Spleen (tissue), 11 donors: ENCODE results near the gene CACNA1C. TPM values are rescaled to one million over a fixed set of nuclear protein-coding genes. Genes with fewer than 3 reads are reported as not detected.

Experiments
- DNase-seq: peaks from one replicate; pipeline ENCODE4 v3.0.0-alpha.2; 2020
- H3K27ac ChIP-seq, 8 donors: fragments of 200-600 bp; sonication (generic) in 7 of 8; 1 replicate in 4 of 8; 2 replicates in 4 of 8; pipeline versions ENCODE4 v1.5.0 to v1.8.0; 2016 to 2021; ENCODE audit warnings: inconsistent platforms in 4 of 8, mild to moderate bottlenecking in 4 of 8, moderate library complexity in 1 of 8
- H3K27me3 ChIP-seq, 7 donors: fragments of 200-600 bp; sonication (generic) in 6 of 7; replicated peaks in 1 of 7; 1 replicate in 4 of 7; 2 replicates in 3 of 7; pipeline versions ENCODE4 v1.5.0 to v1.8.0; 2016 to 2021; ENCODE audit warnings: inconsistent platforms in 3 of 7, mild to moderate bottlenecking in 1 of 7
- H3K36me3 ChIP-seq, 6 donors: fragments of 200-600 bp; sonication (generic) in 5 of 6; 1 replicate in 4 of 6; 2 replicates in 2 of 6; pipeline versions ENCODE4 v1.5.0 to v1.8.0; 2016 to 2021; ENCODE audit warnings: inconsistent platforms in 2 of 6
- H3K4me1 ChIP-seq, 6 donors: fragments of 200-600 bp; sonication (generic) in 5 of 6; 1 replicate in 3 of 6; 2 replicates in 3 of 6; pipeline versions ENCODE4 v1.5.0 to v1.8.0; 2016 to 2021; ENCODE audit warnings: inconsistent platforms in 3 of 6
- H3K4me3 ChIP-seq, 8 donors: fragments of 200-600 bp; sonication (generic) in 7 of 8; 1 replicate in 4 of 8; 2 replicates in 4 of 8; pipeline versions ENCODE4 v1.5.0 to v1.8.0; 2016 to 2021; ENCODE audit warnings: inconsistent platforms in 4 of 8, mild to moderate bottlenecking in 4 of 8, moderate library complexity in 2 of 8
- H3K9me3 ChIP-seq, 8 donors: fragments of 200-600 bp; sonication (generic) in 7 of 8; 1 replicate in 4 of 8; 2 replicates in 4 of 8; pipeline versions ENCODE4 v1.5.0 to v1.8.0; 2016 to 2021; ENCODE audit warnings: inconsistent platforms in 4 of 8
- CTCF ChIP-seq, 11 experiments: fragments of 200-600 bp in 7 of 11; fragments of 450-650 bp in 4 of 11; sonication (generic) in 4 of 11; IDR thresholded peaks in 8 of 11; conservative IDR thresholded peaks in 3 of 11; 1 replicate in 7 of 11; 2 replicates in 4 of 11; pipeline versions ENCODE4 v1.4.0 to v1.8.0; 2016 to 2021; ENCODE audit warnings: antibody characterized with exemption in 11 of 11, inconsistent platforms in 4 of 11, mild to moderate bottlenecking in 1 of 11
- POLR2A ChIP-seq, 3 donors: fragments of 450-650 bp; IDR thresholded peaks; one replicate each; pipeline ENCODE4 v1.5.1; 2017; ENCODE audit warnings: antibody characterized with exemption in 3 of 3, mild to moderate bottlenecking in 1 of 3
- POLR2AphosphoS5 ChIP-seq, 3 donors: sonication (generic); formaldehyde crosslinking; IDR thresholded peaks; one replicate each; pipeline ENCODE4 v1.5.1; 2017; ENCODE audit warnings: antibody characterized with exemption in 3 of 3
- WGBS, 5 donors: extraction: QIAGEN DNeasy Blood & Tissue Kit in 3 of 5; methylation state at CpG; one replicate each; pipeline versions ENCODE4 v1.1.5 to v1.1.7; 2013 to 2018; 5-methylcytosine and 5-hydroxymethylcytosine counted together
- intact Hi-C: fragments of 100-400 bp; cut with DNase I; formaldehyde crosslinking; loops from one replicate; pipeline ENCODE4 v1.15.0; 2023; ENCODE audit warnings: low total_unique reads
- polyA plus RNA-seq, 3 donors: library from polyadenylated mRNA; stranded (reverse); fragments of 200-250 nt; gene quantifications; one replicate each; pipeline ENCODE4 v1.2.1, GENCODE V29; 2013
- total RNA-seq, 7 donors: library from RNA; depleted of rRNA in 3 of 7; stranded (reverse); fragments of >200 nt in 3 of 7; fragmentation: NEBNext Ultra II Directional in 4 of 7; extraction: Animal tissue kit (Norgen Biotek cat#: 25700) in 4 of 7; gene quantifications; one replicate each; pipeline versions ENCODE4 v1.1.0 to v1.2.1, GENCODE V29; 2016 to 2021
- donor health status: healthy with polysubstance abuse.
- donor health status: DM: no; HTN: no; CAD: no; lungs with moderate emphysema.
- donor health status: DM: no; HTN: no; CAD: no.
- donor health status: Bipolar disorder and iron deficiency.
- donor health status: healthy.
- donor health status: DM: no; HTN: no; CAD: no.
- donor health status: DM: yes; HTN: yes; CAD: no.

The CACNA1C gene
- total and polyA plus RNA-seq, 10 donors = 0.67 to 27.6 (median 18.4) TPM

- H3K27ac ChIP-seq = no peak overlapping the region
- 78 to 92% (median 86%) methylated on average over 5 of the region's 5 CpGs for WGBS, 5 donors
- peaks cover 0 to 9% (median 0%) of the 10 kb centered on the region in 6 donors for H3K4me1 ChIP-seq
- DNase-seq = no peak
- H3K36me3 ChIP-seq = no peaks in the 10 kb centered on the region
- peaks cover 0 to under 1% (median 0%) of the 10 kb centered on the region in 8 donors for H3K9me3 ChIP-seq
- peaks cover 0 to 4% (median 0%) of the 10 kb centered on the region in 7 donors for H3K27me3 ChIP-seq
- intact Hi-C loops = no loop called here
- no peak overlapping the region for H3K4me3 ChIP-seq
- TF ChIP-seq POLR2A (IDR thresholded peaks at IDR 0.05) (no peak), POLR2AphosphoS5 (IDR thresholded peaks at IDR 0.05) (no peak), CTCF (IDR thresholded peaks at IDR 0.05 in 8 of 11, conservative IDR thresholded peaks at IDR 0.05 in 3 of 11) (no peak)
These were observed 145.8 kb downstream of the CACNA1C start for GRCh38 chr12:2198542-2198941.

- Histone ChIP-seq H3K9me3 (peaks cover 0 to 4% (median 0%) of the 10 kb centered on the region in 8 donors), H3K36me3 (no peaks in the 10 kb centered on the region), H3K27ac (no peak overlapping the region), H3K4me1 (peaks cover 0 to 3% (median 0%) of the 10 kb centered on the region in 6 donors), H3K4me3 (no peak overlapping the region), H3K27me3 (peaks cover 0 to 4% (median 0%) of the 10 kb centered on the region in 7 donors)
- 86 to 94% (median 90%) methylated on average over 7 of the region's 7 CpGs for WGBS, 5 donors
- no peak for DNase-seq
- TF ChIP-seq POLR2A (IDR thresholded peaks at IDR 0.05) (no peak), POLR2AphosphoS5 (IDR thresholded peaks at IDR 0.05) (no peak), CTCF (IDR thresholded peaks at IDR 0.05 in 8 of 11, conservative IDR thresholded peaks at IDR 0.05 in 3 of 11) (no peak)
- intact Hi-C loops = no loop called here
These were observed 153.2 kb downstream of the CACNA1C start for GRCh38 chr12:2205996-2206395.

- intact Hi-C loops = no loop called here
- Histone ChIP-seq H3K4me1 (peaks cover 0 to 12% (median 7%) of the 10 kb centered on the region in 6 donors), H3K9me3 (no peaks in the 10 kb centered on the region), H3K27ac (no peak overlapping the region), H3K36me3 (no peaks in the 10 kb centered on the region), H3K4me3 (no peak overlapping the region), H3K27me3 (peaks cover 0 to 6% (median 0%) of the 10 kb centered on the region in 7 donors)
- TF ChIP-seq CTCF (IDR thresholded peaks at IDR 0.05 in 8 of 11, conservative IDR thresholded peaks at IDR 0.05 in 3 of 11) (no peak), POLR2A (IDR thresholded peaks at IDR 0.05) (no peak), POLR2AphosphoS5 (IDR thresholded peaks at IDR 0.05) (no peak)
- WGBS, 5 donors = 87 to 96% (median 95%) methylated on average over 18 of the region's 18 CpGs
- no peak for DNase-seq
These were observed 156.2 kb downstream of the CACNA1C start for GRCh38 chr12:2208837-2209635.

- Histone ChIP-seq H3K9me3 (no peaks in the 10 kb centered on the region), H3K36me3 (no peaks in the 10 kb centered on the region), H3K27ac (no peak overlapping the region), H3K4me3 (no peak overlapping the region), H3K4me1 (peaks cover 0 to 13% (median 7%) of the 10 kb centered on the region in 6 donors), H3K27me3 (peaks cover 0 to 6% (median 0%) of the 10 kb centered on the region in 7 donors)
- 80 to 96% (median 84%) methylated on average over 3 of the region's 3 CpGs for WGBS, 5 donors
- DNase-seq = no peak
- no peak for TF ChIP-seq POLR2AphosphoS5 (IDR thresholded peaks at IDR 0.05)
- intact Hi-C loops = no loop called here
These were observed 158.3 kb downstream of the CACNA1C start for GRCh38 chr12:2211119-2211518.
